Rectal smooth muscle tissue (tissue), 1 donor: ENCODE measurements around the gene SLCO2B1.

ENCODE experiments used
- H3K27ac ChIP-seq: one replicate; pipeline ENCODE4 v1.7.0; 2013; ENCODE audit warnings: low read depth, low read length, inconsistent platforms
- H3K27me3 ChIP-seq: one replicate; pipeline ENCODE4 v1.7.0; 2013; ENCODE audit warnings: low read length; ENCODE audit not compliant: control insufficient read depth, insufficient read depth
- H3K36me3 ChIP-seq: one replicate; pipeline ENCODE4 v1.7.0; 2013; ENCODE audit warnings: low read length; ENCODE audit not compliant: control insufficient read depth, insufficient read depth
- H3K4me1 ChIP-seq: one replicate; pipeline ENCODE4 v1.7.0; 2013; ENCODE audit warnings: low read length; ENCODE audit not compliant: control insufficient read depth, insufficient read depth
- H3K4me3 ChIP-seq: one replicate; pipeline ENCODE4 v1.7.0; 2013; ENCODE audit warnings: low read length
- H3K9ac ChIP-seq: one replicate; pipeline ENCODE4 v1.7.0; 2013; ENCODE audit warnings: low read length

The SLCO2B1 gene

GRCh38 chr11:75133976-75134375 is 16.9 kb upstream of the SLCO2B1 start:
- no peaks in the 10 kb centered on the region for H3K36me3 ChIP-seq
- H3K9ac ChIP-seq: no peak overlapping the region
- no peaks in the 10 kb centered on the region for H3K27me3 ChIP-seq
- H3K27ac ChIP-seq: no peak overlapping the region
- H3K4me1 ChIP-seq: no peaks in the 10 kb centered on the region
- H3K4me3 ChIP-seq: no peak overlapping the region

- no peak overlapping the region for H3K9ac ChIP-seq
- H3K36me3 ChIP-seq: no peaks in the 10 kb centered on the region
- no peaks in the 10 kb centered on the region for H3K27me3 ChIP-seq
- no peak overlapping the region for H3K27ac ChIP-seq
- H3K4me1 ChIP-seq: no peaks in the 10 kb centered on the region
- no peak overlapping the region for H3K4me3 ChIP-seq
These were observed 15.8 kb upstream of the SLCO2B1 start for GRCh38 chr11:75135021-75135650.

GRCh38 chr11:75135651-75136050 is 15.3 kb upstream of the SLCO2B1 start:
- Histone ChIP-seq H3K9ac (no peak overlapping the region), H3K4me3 (no peak overlapping the region), H3K27ac (no peak overlapping the region), H3K27me3 (no peaks in the 10 kb centered on the region), H3K36me3 (no peaks in the 10 kb centered on the region), H3K4me1 (no peaks in the 10 kb centered on the region)

GRCh38 chr11:75140269-75141138 is 10.4 kb upstream of the SLCO2B1 start:
- H3K27ac ChIP-seq: no peak overlapping the region
- no peak overlapping the region for H3K4me3 ChIP-seq
- H3K36me3 ChIP-seq: no peaks in the 10 kb centered on the region
- H3K27me3 ChIP-seq: no peaks in the 10 kb centered on the region
- H3K9ac ChIP-seq: no peak overlapping the region
- no peaks in the 10 kb centered on the region for H3K4me1 ChIP-seq

GRCh38 chr11:75141166-75141565 is 9.7 kb upstream of the SLCO2B1 start:
- H3K9ac ChIP-seq: no peak overlapping the region
- H3K36me3 ChIP-seq: no peaks in the 10 kb centered on the region
- H3K27me3 ChIP-seq: no peaks in the 10 kb centered on the region
- no peaks in the 10 kb centered on the region for H3K4me1 ChIP-seq
- no peak overlapping the region for H3K27ac ChIP-seq
- H3K4me3 ChIP-seq: no peak overlapping the region

GRCh38 chr11:75142714-75143419 is 8.0 kb upstream of the SLCO2B1 start:
- Histone ChIP-seq H3K27ac (no peak overlapping the region), H3K36me3 (no peaks in the 10 kb centered on the region), H3K9ac (no peak overlapping the region), H3K27me3 (no peaks in the 10 kb centered on the region), H3K4me3 (no peak overlapping the region), H3K4me1 (no peaks in the 10 kb centered on the region)

GRCh38 chr11:75143420-75143731 is 7.5 kb upstream of the SLCO2B1 start:
- Histone ChIP-seq H3K4me3 (no peak overlapping the region), H3K27me3 (no peaks in the 10 kb centered on the region), H3K4me1 (no peaks in the 10 kb centered on the region), H3K36me3 (no peaks in the 10 kb centered on the region), H3K27ac (no peak overlapping the region), H3K9ac (no peak overlapping the region)

- Histone ChIP-seq H3K4me3 (no peak overlapping the region), H3K27ac (no peak overlapping the region), H3K4me1 (no peaks in the 10 kb centered on the region), H3K27me3 (no peaks in the 10 kb centered on the region), H3K9ac (no peak overlapping the region), H3K36me3 (no peaks in the 10 kb centered on the region)
These were observed 6.2 kb upstream of the SLCO2B1 start for GRCh38 chr11:75144716-75145014.

GRCh38 chr11:75145196-75145971 is 5.5 kb upstream of the SLCO2B1 start:
- Histone ChIP-seq H3K27me3 (no peaks in the 10 kb centered on the region), H3K9ac (no peak overlapping the region), H3K27ac (no peak overlapping the region), H3K4me1 (no peaks in the 10 kb centered on the region), H3K4me3 (no peak overlapping the region), H3K36me3 (no peaks in the 10 kb centered on the region)

GRCh38 chr11:75145972-75146519 is 4.9 kb upstream of the SLCO2B1 start:
- Histone ChIP-seq H3K4me3 (no peak overlapping the region), H3K27ac (no peak overlapping the region), H3K27me3 (no peaks in the 10 kb centered on the region), H3K4me1 (no peaks in the 10 kb centered on the region), H3K9ac (no peak overlapping the region), H3K36me3 (no peaks in the 10 kb centered on the region)

- no peaks in the 10 kb centered on the region for H3K27me3 ChIP-seq
- no peak overlapping the region for H3K9ac ChIP-seq
- H3K4me3 ChIP-seq: no peak overlapping the region
- H3K27ac ChIP-seq: no peak overlapping the region
- H3K36me3 ChIP-seq: no peaks in the 10 kb centered on the region
- no peaks in the 10 kb centered on the region for H3K4me1 ChIP-seq
These were observed 4.2 kb upstream of the SLCO2B1 start for GRCh38 chr11:75146711-75147110.
